HG02938 (cell line): ENCODE data around the gene ANKRD61.
"Not testable (repeated sequence)": the region's sequence is repeated elsewhere in the genome, so short reads cannot be mapped to it uniquely, and the experiment has no call there.

ENCODE experiments used
- ATAC-seq: cut with Tn5 transposase; IDR thresholded peaks from one replicate; pipeline ENCODE4 v1.9.1; 2021; ENCODE audit warnings: mild to moderate bottlenecking, moderate library complexity; ENCODE audit not compliant: unreplicated experiment

The ANKRD61 gene

DNA sequence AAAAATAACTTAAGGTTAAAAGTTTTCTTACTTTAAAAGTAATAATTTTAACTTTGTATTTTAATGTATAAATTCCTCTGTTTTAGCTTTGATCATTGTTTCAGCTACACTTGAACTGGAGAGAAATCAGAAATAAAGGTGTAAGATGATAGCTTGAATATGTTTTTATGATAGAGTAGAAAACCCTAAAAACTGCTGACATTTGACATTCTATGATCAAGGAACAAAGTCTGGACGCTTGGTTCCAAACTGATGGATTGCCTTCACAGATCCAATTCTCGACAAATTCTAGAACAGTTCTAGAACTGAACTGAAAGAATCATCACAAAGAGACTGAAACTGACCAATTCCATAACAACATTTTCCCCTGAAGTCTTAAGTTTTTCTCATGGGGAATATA lies at the start of gene ANKRD61:
TSS of gene ANKRD61 (plus strand) at position 389 of the 400 bp plus-strand sequence. CDS start at position 389, 0 bp downstream.
- no peak for ATAC-seq

DNA sequence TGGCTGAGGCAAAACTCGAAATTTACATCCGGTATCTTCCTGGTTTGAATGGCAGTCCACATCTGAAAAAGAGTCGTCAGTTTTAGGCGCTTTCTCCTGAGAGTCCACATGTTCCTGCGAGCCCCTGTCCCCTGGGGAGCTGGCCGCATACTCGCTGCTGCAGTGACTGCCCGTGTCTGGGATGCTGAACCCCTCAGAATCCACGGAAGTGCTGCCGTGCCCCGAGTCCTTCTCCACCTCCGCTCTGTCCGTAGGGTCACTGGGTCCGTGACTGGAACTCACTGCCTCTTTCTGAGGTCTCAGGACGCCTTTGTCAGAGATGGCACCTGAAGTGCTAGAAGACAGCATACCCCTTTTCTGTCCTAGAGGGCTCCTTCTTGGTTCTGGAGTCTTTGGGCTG lies 44.1 kb upstream of the ANKRD61 start:
- ATAC-seq, result not testable (repeated sequence)

- no peak for ATAC-seq
These were observed 33.9 kb upstream of the ANKRD61 start for GRCh38 chr7:5997210-5997808.

- ATAC-seq, result no peak
These were observed 23.8 kb upstream of the ANKRD61 start for GRCh38 chr7:6007386-6007785.

DNA sequence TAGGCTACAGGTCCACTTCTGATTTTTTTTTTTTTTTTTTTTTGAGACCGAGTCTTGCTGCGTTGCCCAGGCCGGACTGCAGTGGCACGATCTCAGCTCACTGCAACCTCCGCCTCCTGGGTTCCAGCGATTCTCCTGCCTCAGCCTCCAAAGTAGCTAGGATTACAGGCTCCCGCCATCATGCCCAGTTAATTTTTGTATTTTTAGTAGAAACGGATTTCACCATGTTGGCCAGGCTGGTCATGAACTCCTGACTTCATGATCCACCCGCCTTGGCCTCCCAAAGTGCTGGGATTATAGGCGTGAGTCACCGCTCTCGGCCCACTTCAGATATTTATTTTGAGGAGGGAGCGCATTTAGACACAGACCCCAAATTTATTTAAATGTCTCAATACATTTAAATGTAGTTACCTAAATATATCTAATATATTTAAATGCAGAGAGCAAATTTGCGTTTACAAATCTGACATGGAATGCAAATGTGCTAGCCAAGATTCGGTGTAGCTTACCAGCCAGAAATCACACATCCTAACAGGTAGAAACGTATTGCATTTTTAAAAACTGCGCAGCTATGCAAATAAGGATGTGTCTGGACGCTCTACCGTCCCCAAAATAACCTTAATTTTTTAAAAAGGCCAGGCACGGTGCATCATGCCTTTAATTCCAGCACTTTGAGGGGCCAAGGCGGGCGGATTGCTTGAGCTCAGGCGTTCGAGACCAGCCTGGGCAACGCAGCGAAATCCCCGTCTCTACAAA lies 23.2 kb upstream of the ANKRD61 start:
- not testable (repeated sequence) for ATAC-seq

DNA sequence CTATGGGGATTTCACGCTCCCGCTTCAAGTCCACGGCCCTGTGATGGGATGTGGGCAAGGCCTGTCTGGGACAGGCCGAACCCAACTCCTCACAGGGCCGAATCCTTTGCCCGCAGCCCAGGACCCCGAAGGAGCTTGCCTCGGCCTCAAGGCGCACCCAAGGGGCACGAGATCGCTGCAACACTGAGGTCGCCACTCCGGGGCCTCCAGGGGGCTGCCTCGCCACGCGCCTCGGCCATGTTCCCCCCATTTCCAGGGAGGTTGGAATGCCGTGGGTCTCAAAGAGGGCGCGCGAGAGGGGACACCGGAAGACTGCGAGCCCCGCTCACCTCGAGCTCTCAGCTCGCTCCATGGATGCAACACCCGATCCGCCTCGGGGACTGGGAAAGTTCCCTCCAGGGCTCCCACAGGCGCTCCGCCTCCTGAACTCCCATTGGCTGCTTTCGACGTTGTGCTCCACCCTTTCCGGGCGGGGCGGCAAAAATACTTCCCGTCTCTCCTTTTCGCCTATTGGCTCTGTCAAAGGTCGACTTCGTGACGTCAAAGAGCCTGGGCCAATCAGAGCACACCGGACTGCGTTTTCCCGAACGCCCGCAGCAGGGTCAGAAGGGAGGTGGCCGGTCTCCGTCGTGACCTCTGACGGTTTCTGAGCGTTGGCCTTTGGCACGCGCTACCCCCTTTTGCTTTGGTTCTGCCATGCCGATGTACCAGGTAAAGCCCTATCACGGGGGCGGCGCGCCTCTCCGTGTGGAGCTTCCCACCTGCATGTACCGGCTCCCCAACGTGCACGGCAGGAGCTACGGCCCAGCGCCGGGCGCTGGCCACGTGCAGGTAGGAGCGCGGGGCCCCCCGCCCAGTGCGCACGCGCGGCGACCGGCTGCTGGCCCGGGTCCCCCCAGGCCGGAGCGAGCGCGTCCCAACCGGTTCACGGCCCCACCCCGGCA lies 22.2 kb upstream of the ANKRD61 start, which contains the start of the genes AIMP2 and PMS2:
TSS of gene AIMP2 (plus strand) at position 605 of the 944 bp plus-strand sequence. CDS start at position 697, 92 bp downstream.
TSS of gene PMS2 (minus strand) at position 382 of the 944 bp plus-strand sequence. CDS start at position 352, 30 bp downstream.
- ATAC-seq, result peak; percentile 92

GRCh38 chr7:6010370-6010769 lies 20.8 kb upstream of the ANKRD61 start:
- not testable (repeated sequence) for ATAC-seq

DNA sequence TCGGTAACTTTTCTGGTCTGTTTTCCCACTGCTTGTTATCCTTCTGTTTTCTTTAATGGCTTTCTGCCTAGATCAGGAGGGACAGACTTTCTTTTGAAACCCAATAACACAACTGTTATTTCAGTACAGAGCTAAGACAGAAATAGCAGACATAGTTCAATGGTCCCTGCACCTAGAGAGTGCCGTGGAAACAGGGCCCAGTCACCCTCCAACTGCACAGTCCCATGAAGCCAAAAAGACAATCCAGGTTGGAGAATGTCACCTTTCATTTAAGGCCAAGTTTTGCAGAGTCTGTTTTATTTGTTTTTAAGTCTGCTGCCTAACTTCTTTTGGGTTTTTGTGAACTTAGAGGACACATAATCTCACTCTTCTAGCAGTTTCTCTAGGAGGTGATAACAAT lies 19.6 kb upstream of the ANKRD61 start:
- ATAC-seq, result no peak

DNA sequence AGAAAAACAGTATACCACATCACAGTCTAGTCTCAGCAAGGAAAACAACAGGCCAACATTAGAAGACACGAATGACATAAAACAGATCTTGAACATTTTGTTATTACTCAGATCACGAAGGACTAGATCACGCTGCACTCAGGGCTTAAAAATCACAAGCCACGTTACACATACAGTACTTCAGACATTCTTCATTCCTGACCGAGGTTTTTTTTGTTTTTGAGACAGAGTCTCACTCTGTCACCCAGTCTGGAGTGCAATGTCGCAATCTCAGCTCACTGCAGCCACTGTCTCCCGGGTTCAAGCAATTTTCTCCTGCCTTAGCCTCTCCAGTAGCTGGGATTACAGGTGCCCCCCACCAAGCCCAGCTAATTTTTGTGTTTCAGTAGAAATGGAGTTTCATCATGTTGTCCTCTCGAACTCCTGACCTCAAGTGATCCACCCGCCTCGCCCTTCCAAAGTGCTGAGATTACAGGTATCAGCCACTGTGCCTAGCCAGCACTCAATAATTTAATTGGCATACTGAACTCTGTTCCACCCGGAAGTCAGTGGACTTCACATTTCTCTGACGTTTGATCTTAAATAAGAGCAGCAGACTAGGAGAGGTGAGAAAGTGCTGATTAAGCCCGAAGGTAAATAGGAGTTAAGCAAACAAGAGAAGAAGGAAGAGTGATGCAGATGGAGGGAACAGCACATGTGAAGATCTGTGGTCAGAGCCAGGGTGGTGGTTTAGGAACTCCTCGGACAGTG lies 18.6 kb upstream of the ANKRD61 start:
- ATAC-seq, result no peak

GRCh38 chr7:6015917-6016652 lies 15.1 kb upstream of the ANKRD61 start:
- no peak for ATAC-seq

- no peak for ATAC-seq
These were observed 14.6 kb upstream of the ANKRD61 start for GRCh38 chr7:6016653-6016966.

GRCh38 chr7:6020371-6021286 lies 10.5 kb upstream of the ANKRD61 start:
- ATAC-seq, result no peak

DNA sequence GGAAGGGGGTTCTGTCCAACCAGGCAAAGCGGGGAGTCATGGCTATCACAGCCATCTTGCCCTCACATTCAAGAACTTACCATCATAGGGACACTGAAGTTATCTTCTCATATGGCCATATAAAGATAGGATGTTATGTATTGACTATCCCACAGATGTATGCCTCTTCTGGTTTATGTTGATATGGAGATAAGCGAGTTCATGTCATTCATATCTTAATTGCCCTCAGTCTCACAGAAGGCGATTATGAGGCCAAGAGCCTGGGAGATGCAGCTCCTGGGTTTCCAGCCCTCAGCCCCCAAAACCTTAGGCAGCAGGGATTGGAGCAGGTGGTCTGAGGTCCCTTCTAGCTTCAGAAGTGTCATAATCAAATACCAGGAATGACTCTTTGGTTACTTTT lies 8.5 kb upstream of the ANKRD61 start:
- no peak for ATAC-seq

DNA sequence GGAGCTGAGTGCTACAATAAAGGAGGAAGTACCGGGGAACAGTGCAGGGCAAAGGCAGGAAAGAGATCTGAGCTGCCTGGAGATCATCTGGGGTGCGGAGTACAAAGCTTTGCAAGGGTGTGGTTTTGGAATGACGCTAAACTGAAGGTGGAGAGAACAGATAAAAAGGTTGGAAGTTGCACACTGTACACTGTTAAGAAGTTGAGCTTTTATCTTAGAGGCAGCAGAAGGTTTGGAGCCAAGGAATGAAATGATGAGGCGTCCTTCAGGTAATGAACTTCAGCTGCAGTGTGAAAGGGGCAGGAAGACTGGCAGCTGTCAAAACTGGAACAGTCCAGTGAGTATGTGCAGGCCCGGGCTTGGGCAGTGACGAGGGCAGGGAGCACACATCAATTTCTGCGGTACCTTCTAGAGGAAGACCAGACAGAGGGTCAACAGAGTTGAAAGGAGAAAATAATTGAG lies 7.2 kb upstream of the ANKRD61 start:
- ATAC-seq, result no peak

GRCh38 chr7:6026011-6026819 lies 5.0 kb upstream of the ANKRD61 start:
- no peak for ATAC-seq

DNA sequence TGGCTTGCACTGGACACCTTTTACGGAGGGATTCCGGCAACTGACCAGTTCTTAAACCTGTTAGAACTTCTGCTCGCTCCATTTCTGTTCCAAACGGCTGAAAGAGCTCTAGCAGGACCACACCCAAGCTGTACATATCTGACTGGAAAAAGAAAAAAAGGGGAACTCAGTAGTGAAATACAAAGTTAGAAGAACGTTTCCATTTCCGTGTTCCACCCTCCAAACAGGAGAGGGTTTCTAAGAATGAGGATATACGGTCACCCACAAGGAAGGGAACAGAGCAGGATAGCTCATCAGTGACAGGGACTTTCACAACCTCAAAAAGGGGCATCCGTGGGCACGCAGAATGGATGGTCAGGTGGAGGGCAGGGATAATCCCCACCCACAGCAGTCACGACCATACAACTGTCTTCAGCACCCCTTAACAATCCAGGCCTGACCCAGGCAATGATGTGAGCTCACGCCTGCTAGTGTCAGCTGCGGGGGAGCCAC lies 4.3 kb upstream of the ANKRD61 start:
- ATAC-seq, result no peak

- no peak for ATAC-seq
These were observed 3.3 kb upstream of the ANKRD61 start for GRCh38 chr7:6027806-6028365.
